Adrenal gland (tissue), 12 donors: ENCODE measurements around the gene ANTKMT. TPM values are rescaled to one million over a fixed set of nuclear protein-coding genes. Genes with fewer than 3 reads are reported as not detected.
"Not testable (repeated sequence)": the region's sequence is repeated elsewhere in the genome, so short reads cannot be mapped to it uniquely, and the experiment has no call there.

Source experiments
- DNase-seq, 7 donors: peaks; one replicate each; pipeline ENCODE4 v3.0.0-alpha.2; 2019 to 2020
- H3K27ac ChIP-seq, 5 donors: fragments of 200-600 bp; sonication (generic) in 4 of 5; 1 replicate in 3 of 5; 2 replicates in 2 of 5; pipeline versions ENCODE4 v1.5.1 to v1.8.0; 2016 to 2020; ENCODE audit warnings: mild to moderate bottlenecking in 1 of 5
- H3K27me3 ChIP-seq: fragments of 200-600 bp; 2 replicates; pipeline ENCODE4 v1.8.0; 2021
- H3K36me3 ChIP-seq, 2 donors: fragments of 200-600 bp; replicated peaks in 1 of 2; 1 replicate in 1 of 2; 2 replicates in 1 of 2; pipeline versions ENCODE4 v1.5.1 to v1.8.0; 2018 to 2022
- H3K4me1 ChIP-seq, 2 donors: fragments of 200-600 bp; replicated peaks in 1 of 2; 1 replicate in 1 of 2; 2 replicates in 1 of 2; pipeline versions ENCODE4 v1.5.1 to v1.8.0; 2018 to 2021
- H3K4me3 ChIP-seq, 4 donors: fragments of 200-600 bp; sonication (generic) in 3 of 4; one replicate each; pipeline ENCODE4 v1.5.1; 2016 to 2018
- H3K9me3 ChIP-seq, 3 donors: fragments of 200-600 bp; sonication (generic) in 1 of 3; replicated peaks in 1 of 3; 1 replicate in 2 of 3; 2 replicates in 1 of 3; pipeline versions ENCODE4 v1.5.1 to v1.8.0; 2016 to 2021
- CTCF ChIP-seq, 6 experiments: fragments of 450-650 bp in 4 of 6; fragments of 200-600 bp in 2 of 6; sonication (generic) in 1 of 6; IDR thresholded peaks; 1 replicate in 5 of 6; 2 replicates in 1 of 6; pipeline versions ENCODE4 v1.5.1 to v1.8.0; 2016 to 2021; ENCODE audit warnings: antibody characterized with exemption in 6 of 6, mild to moderate bottlenecking in 2 of 6, moderate library complexity in 1 of 6
- POLR2A ChIP-seq, 2 donors: fragments of 450-650 bp; IDR thresholded peaks; one replicate each; pipeline ENCODE4 v1.6.1; 2017; ENCODE audit warnings: antibody characterized with exemption in 2 of 2, mild to moderate bottlenecking in 2 of 2, moderate library complexity in 1 of 2
- WGBS, 4 donors: extraction: QIAGEN DNeasy Blood & Tissue Kit in 2 of 4; methylation state at CpG; one replicate each; pipeline versions ENCODE4 v1.1.5 to v1.1.7; 2013 to 2017; 5-methylcytosine and 5-hydroxymethylcytosine counted together
- intact Hi-C, 2 donors: fragments of 100-400 bp; cut with DNase I; formaldehyde crosslinking; loops; one replicate each; pipeline versions ENCODE4 v1.14.1 to v1.15.0; 2022 to 2023
- polyA plus RNA-seq, 3 donors: library from polyadenylated mRNA; stranded (reverse); fragments of 200-250 nt in 2 of 3; fragments of 350-450 nt in 1 of 3; fragmentation: Illumina TruSeq in 1 of 3; extraction: RNeasy Lipid Tissue Mini Kit (QIAGEN cat#74804) in 1 of 3; gene quantifications; one replicate each; pipeline ENCODE4 v1.2.3, GENCODE V29; 2013 to 2014
- total RNA-seq, 9 donors: library from RNA; depleted of rRNA in 4 of 9; stranded (reverse); fragments of >200 nt in 4 of 9; fragments of 120-200 nt in 1 of 9; fragmentation: NEBNext Ultra II Directional in 1 of 9; extraction: Animal tissue kit (Norgen Biotek cat#: 25700) in 1 of 9; gene quantifications; one replicate each; pipeline versions ENCODE4 v1.1.0 to v1.2.4, GENCODE V29; 2013 to 2023
- donor health status: healthy with polysubstance abuse.
- donor health status: Bipolar disorder and iron deficiency.
- donor health status: DM: yes; HTN: yes; CAD: no.
- donor health status: DM: no; HTN: no; CAD: no.
- donor health status: DM: no; HTN: no; CAD: no.
- donor health status: DM: yes; HTN: yes; CAD: no.

Gene ANTKMT
- total and polyA plus RNA-seq, 12 donors, result 0.48 to 127 (median 64.1) TPM

- 81 to 88% (median 83%) methylated on average over 12 to 15 of the region's 15 CpGs for WGBS, 4 donors
- Histone ChIP-seq H3K4me3 (no peak overlapping the region), H3K4me1 (peaks cover 12% of the 10 kb centered on the region in 2 donors), H3K27me3 (no peaks in the 10 kb centered on the region), H3K36me3 (peaks cover 0 to 2% of the 10 kb centered on the region in 2 donors), H3K27ac (no peak overlapping the region), H3K9me3 (no peaks in the 10 kb centered on the region)
- intact Hi-C loops, result no loop called here
- DNase-seq, result peak in 1 of 7 donors; percentile 6
- TF ChIP-seq POLR2A (IDR thresholded peaks at IDR 0.05), result no peak
- no peak for TF ChIP-seq CTCF (IDR thresholded peaks at IDR 0.05)
Observed at GRCh38 chr16:741986-742629, 21.2 kb downstream of the ANTKMT start.

- H3K27me3 ChIP-seq, H3K27ac ChIP-seq, intact Hi-C loops, H3K9me3 ChIP-seq, H3K4me3 ChIP-seq, H3K36me3 ChIP-seq, DNase-seq: not testable (repeated sequence)
- WGBS, 4 donors, result 63 to 75% (median 71%) methylated on average over 14 of the region's 14 CpGs
- peaks cover 12% of the 10 kb centered on the region in 2 donors for H3K4me1 ChIP-seq
Observed at GRCh38 chr16:742894-743293, 21.9 kb downstream of the ANTKMT start.

DNA sequence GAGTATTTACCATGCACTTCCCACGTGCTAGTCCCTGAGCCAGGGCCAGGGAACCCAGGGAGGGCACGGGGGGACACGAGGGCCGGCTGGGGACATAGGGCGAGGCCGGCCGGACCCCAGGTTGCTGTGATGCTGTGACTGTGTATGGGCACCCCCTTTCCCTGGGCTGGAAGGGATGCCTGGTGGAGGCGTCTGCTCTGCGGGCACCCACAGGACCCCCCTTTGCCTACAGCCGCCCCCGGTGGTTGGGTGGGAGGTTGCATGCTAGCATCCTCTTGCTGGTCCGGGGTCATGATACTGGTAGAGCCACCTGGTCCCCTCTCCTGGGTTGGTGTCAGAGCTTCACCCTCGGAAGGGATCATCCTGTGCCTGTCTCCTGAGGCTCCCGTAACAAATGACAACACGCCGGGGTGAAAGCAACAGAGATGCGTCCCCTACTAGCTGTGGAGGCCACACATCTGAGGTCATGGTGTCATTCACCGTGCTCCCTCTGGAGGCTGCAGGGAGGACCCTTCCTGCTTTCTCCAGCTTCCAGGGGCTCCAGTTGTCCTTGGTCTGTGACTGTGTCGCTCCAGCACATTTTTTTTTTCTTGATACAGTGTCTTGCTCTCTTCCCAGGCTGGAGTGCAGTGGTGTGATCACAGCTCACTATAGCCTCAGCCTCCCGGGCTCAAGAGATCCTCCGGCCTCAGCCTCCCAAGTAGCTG lies 23.0 kb downstream of the ANTKMT start:
- H3K36me3 ChIP-seq, result no peaks in the 10 kb centered on the region
- intact Hi-C loops, result no loop called here
- TF ChIP-seq CTCF (IDR thresholded peaks at IDR 0.05), result no peak
- no peak for TF ChIP-seq POLR2A (IDR thresholded peaks at IDR 0.05)

GRCh38 chr16:745739-746138 lies 24.8 kb downstream of the ANTKMT start:
- Histone ChIP-seq H3K36me3 (no peaks in the 10 kb centered on the region), H3K27me3 (no peaks in the 10 kb centered on the region), H3K4me3 (no peak overlapping the region), H3K4me1 (peaks cover 3 to 4% of the 10 kb centered on the region in 2 donors), H3K27ac (no peak overlapping the region), H3K9me3 (no peaks in the 10 kb centered on the region)
- TF ChIP-seq CTCF (IDR thresholded peaks at IDR 0.05), result no peak
- no peak for TF ChIP-seq POLR2A (IDR thresholded peaks at IDR 0.05)
- 3 to 14% (median 5%) methylated on average over 2 to 14 of the region's 14 CpGs for WGBS, 4 donors
- DNase-seq, result no peak
- intact Hi-C loops, result no loop called here

More for the DNA sequence above, 23.0 kb downstream of the ANTKMT start:
- DNase-seq, result no peak
- no peaks in the 10 kb centered on the region for H3K27me3 ChIP-seq
- no peaks in the 10 kb centered on the region for H3K9me3 ChIP-seq
- peaks cover 12% of the 10 kb centered on the region in 2 donors for H3K4me1 ChIP-seq
- no peak overlapping the region for H3K4me3 ChIP-seq
- no peak overlapping the region for H3K27ac ChIP-seq
- WGBS, 4 donors, result 68 to 78% (median 75%) methylated on average over 4 to 21 of the region's 21 CpGs
